Urinary bladder (tissue), 4 donors: Measurements from ENCODE around the gene APOC3. TPM values are rescaled to one million over a fixed set of nuclear protein-coding genes. Genes with fewer than 3 reads are reported as not detected.

ENCODE experiments used
- DNase-seq: peaks from one replicate; pipeline ENCODE4 v3.0.0-alpha.2; 2015; ENCODE audit errors: extremely low spot score
- H3K27ac ChIP-seq: one replicate; pipeline ENCODE4 v1.5.1; 2013; ENCODE audit warnings: low read depth, mild to moderate bottlenecking, moderate library complexity
- H3K36me3 ChIP-seq: one replicate; pipeline ENCODE4 v1.6.1; 2013; ENCODE audit warnings: mild to moderate bottlenecking, moderate library complexity; ENCODE audit not compliant: insufficient read depth
- H3K4me1 ChIP-seq: one replicate; pipeline ENCODE4 v1.6.1; 2013; ENCODE audit warnings: mild to moderate bottlenecking, moderate library complexity; ENCODE audit not compliant: insufficient read depth
- H3K4me3 ChIP-seq: one replicate; pipeline ENCODE4 v1.5.1; 2013; ENCODE audit warnings: low read depth, low read length
- WGBS: extraction: QIAGEN DNeasy Blood & Tissue Kit; methylation state at CpG from one replicate; pipeline ENCODE4 v1.1.7; 2013; 5-methylcytosine and 5-hydroxymethylcytosine counted together
- polyA plus RNA-seq: library from polyadenylated mRNA; stranded (reverse); fragments of 200-250 nt; gene quantifications from one replicate; pipeline ENCODE4 v1.2.3, GENCODE V29; 2013
- total RNA-seq: library from RNA; depleted of rRNA; stranded (reverse); fragments of >200 nt; gene quantifications from one replicate; pipeline ENCODE4 v1.2.3, GENCODE V29; 2014
- donor health status: healthy with polysubstance abuse.
- donor health status: healthy.

APOC3 gene
- total and polyA plus RNA-seq, 2 donors, result 4.1 TPM; not detected in 1

- H3K4me1 ChIP-seq, result no peaks in the 10 kb centered on the region
- WGBS, result 91% methylated on average over 6 of the region's 6 CpGs
- no peak overlapping the region for H3K4me3 ChIP-seq
- H3K27ac ChIP-seq, result no peak overlapping the region
- no peak for DNase-seq
- H3K36me3 ChIP-seq, result no peaks in the 10 kb centered on the region
Measured at GRCh38 chr11:116838321-116839084, 8.8 kb downstream of the APOC3 start.

GRCh38 chr11:116840224-116840745 lies 10.6 kb downstream of the APOC3 start:
- Histone ChIP-seq H3K4me3 (no peak overlapping the region), H3K36me3 (no peaks in the 10 kb centered on the region), H3K27ac (no peak overlapping the region), H3K4me1 (no peaks in the 10 kb centered on the region)
- 55% methylated on average over 6 of the region's 6 CpGs for WGBS
- DNase-seq, result no peak

GRCh38 chr11:116840746-116841296 lies 11.1 kb downstream of the APOC3 start:
- Histone ChIP-seq H3K27ac (no peak overlapping the region), H3K4me1 (no peaks in the 10 kb centered on the region), H3K36me3 (no peaks in the 10 kb centered on the region), H3K4me3 (no peak overlapping the region)
- WGBS, result 74% methylated on average over 9 of the region's 9 CpGs
- DNase-seq, result no peak

- WGBS, result 99% methylated on average over 4 of the region's 4 CpGs
- H3K4me1 ChIP-seq, result no peaks in the 10 kb centered on the region
- no peak for DNase-seq
- H3K27ac ChIP-seq, result no peak overlapping the region
- no peak overlapping the region for H3K4me3 ChIP-seq
- peaks cover under 1% of the 10 kb centered on the region for H3K36me3 ChIP-seq
Measured at GRCh38 chr11:116842117-116842516, 12.4 kb downstream of the APOC3 start.

DNA sequence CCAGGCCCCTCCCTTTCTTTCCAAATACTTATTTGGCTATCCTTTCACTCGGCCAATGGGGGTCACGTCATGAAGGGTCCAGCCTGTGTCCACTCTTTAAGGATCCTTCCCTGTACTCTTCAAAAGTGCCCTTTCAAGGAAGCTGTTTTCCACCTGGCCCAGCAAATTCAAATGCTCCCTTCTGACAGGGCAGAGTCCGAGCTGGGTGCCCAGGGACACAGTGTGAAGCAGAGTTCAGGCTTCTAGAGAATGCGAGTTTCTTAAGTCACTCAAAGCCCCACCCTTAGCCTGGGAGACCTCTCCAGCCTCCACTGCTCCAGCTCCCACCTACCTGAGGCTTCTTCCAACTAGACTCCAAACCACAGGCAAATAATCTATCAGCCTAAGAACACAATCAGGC lies 13.2 kb downstream of the APOC3 start:
- 79% methylated on average over 4 of the region's 4 CpGs for WGBS
- Histone ChIP-seq H3K4me1 (no peaks in the 10 kb centered on the region), H3K36me3 (peaks cover 2% of the 10 kb centered on the region), H3K4me3 (no peak overlapping the region), H3K27ac (no peak overlapping the region)
- DNase-seq, result no peak

DNA sequence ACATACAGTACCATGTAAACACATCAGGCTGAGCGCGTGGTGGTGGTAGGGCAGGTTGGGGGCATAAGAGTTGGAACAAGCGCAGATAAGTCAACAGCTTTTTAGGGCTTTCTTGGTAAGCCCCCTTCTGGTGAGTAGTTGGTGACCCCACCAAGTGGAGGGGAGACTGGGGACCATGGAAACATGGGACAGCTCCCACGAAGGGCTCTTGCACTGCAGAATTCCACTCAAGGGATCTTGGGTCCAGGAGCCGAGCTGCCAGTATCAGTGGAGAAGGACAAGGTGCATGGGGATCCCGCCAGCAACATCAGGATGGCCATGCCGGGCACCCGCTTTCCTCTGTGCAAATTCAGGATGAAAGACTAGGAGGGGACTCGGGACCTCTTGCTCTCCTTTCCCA lies 14.0 kb downstream of the APOC3 start:
- H3K27ac ChIP-seq, result no peak overlapping the region
- peaks cover 2% of the 10 kb centered on the region for H3K36me3 ChIP-seq
- no peak overlapping the region for H3K4me3 ChIP-seq
- DNase-seq, result no peak
- WGBS, result 94% methylated on average over 9 of the region's 9 CpGs
- H3K4me1 ChIP-seq, result no peaks in the 10 kb centered on the region

- Histone ChIP-seq H3K4me1 (no peaks in the 10 kb centered on the region), H3K27ac (no peak overlapping the region), H3K4me3 (no peak overlapping the region), H3K36me3 (peaks cover 5% of the 10 kb centered on the region)
- WGBS, result 91% methylated on average over 4 of the region's 4 CpGs
- no peak for DNase-seq
Measured at GRCh38 chr11:116844722-116845121, 15.0 kb downstream of the APOC3 start.

- DNase-seq, result no peak
- H3K27ac ChIP-seq, result no peak overlapping the region
- 96% methylated on average over 4 of the region's 4 CpGs for WGBS
- peaks cover 5% of the 10 kb centered on the region for H3K36me3 ChIP-seq
- no peak overlapping the region for H3K4me3 ChIP-seq
- H3K4me1 ChIP-seq, result no peaks in the 10 kb centered on the region
Measured at GRCh38 chr11:116847612-116848011, 17.9 kb downstream of the APOC3 start.

- 97% methylated on average over 12 of the region's 12 CpGs for WGBS
- DNase-seq, result no peak
- H3K36me3 ChIP-seq, result peaks cover 5% of the 10 kb centered on the region
- no peaks in the 10 kb centered on the region for H3K4me1 ChIP-seq
- no peak overlapping the region for H3K4me3 ChIP-seq
- no peak overlapping the region for H3K27ac ChIP-seq
Measured at GRCh38 chr11:116849060-116849459, 19.4 kb downstream of the APOC3 start.

DNA sequence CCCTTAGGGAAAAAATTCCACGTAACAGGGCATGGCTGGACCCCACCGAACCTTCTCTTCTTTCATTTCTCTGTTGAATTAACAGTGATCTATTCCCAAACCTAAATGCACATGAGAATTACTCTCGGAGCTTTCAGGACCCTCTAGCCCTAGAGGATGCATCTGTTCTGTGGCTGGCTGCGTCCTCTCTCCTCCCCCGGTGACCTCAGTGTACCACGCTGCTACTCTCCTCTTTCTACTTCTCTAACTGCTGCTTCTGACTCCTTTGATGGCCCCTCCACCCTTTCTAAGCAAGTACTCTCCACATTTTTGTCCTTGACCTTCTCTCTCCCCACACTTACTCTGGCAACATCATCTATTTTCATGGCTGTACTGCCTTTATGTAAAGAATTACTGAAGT lies 19.8 kb downstream of the APOC3 start:
- Histone ChIP-seq H3K27ac (no peak overlapping the region), H3K4me3 (no peak overlapping the region), H3K4me1 (no peaks in the 10 kb centered on the region), H3K36me3 (peaks cover 5% of the 10 kb centered on the region)
- no peak for DNase-seq
- 92% methylated on average over 6 of the region's 6 CpGs for WGBS

DNA sequence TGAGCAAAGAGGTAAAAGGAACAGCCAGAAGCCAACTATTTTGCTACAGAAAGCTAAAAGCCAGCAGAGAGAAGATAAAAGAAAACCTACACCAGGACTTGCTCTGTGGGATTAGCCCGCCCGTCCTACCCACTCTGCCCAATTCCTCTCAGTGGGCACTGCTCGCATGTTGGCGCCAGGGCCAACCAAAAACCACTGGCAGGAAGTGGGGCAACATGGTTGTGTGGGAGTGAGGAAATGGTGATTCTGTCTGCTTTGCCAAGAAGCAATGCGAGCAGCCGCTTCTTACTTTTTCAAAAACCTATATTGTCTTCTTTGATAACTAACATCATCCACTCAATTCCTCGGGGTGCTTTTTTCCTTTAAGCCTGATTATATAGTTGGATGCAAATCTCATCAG lies 21.9 kb downstream of the APOC3 start:
- H3K4me3 ChIP-seq, result no peak overlapping the region
- no peak overlapping the region for H3K27ac ChIP-seq
- H3K4me1 ChIP-seq, result no peaks in the 10 kb centered on the region
- peaks cover 5% of the 10 kb centered on the region for H3K36me3 ChIP-seq
- WGBS, result 69% methylated on average over 7 of the region's 7 CpGs
- no peak for DNase-seq

- no peaks in the 10 kb centered on the region for H3K4me1 ChIP-seq
- H3K36me3 ChIP-seq, result peaks cover 2% of the 10 kb centered on the region
- H3K27ac ChIP-seq, result peak overlapping the region; percentile 43
- WGBS, result 36% methylated on average over 5 of the region's 5 CpGs
- peak; percentile 70 for DNase-seq
- H3K4me3 ChIP-seq, result no peak overlapping the region
Measured at GRCh38 chr11:116852261-116853031, 22.7 kb downstream of the APOC3 start.

DNA sequence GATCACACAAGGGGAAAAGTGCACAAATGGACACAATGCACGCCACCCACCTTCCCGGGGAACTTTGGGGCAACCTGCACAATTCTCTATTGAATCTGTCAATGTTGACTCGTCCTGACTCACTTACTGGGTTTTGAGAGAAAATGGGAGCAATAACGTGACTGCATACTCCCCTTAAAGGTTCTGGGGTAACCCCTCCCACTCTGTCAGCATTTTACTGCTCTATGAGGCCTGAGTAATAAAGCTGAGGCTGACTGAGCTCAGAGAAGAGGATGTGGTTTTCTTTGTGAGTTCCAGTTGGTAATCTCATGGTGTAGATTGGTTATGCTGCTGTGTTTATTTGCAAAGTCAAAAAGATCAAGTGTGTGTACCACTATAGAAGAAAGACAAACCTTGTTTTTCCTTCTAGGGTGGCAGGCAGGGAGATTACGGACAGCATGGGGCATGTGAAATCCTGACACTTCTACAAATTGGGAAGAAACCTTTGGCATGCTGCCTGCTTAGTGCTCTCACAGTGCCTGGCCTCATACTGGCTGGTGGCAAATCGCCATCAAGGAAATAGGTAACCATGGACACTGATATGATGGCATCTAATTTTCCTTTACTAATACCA lies 23.9 kb downstream of the APOC3 start:
- WGBS, result 68% methylated on average over 6 of the region's 6 CpGs
- Histone ChIP-seq H3K4me3 (no peak overlapping the region), H3K27ac (peak overlapping the region; percentile 38), H3K36me3 (peaks cover 2% of the 10 kb centered on the region), H3K4me1 (no peaks in the 10 kb centered on the region)
- DNase-seq, result no peak
